ENCODE data around the gene GPR22.

DNA sequence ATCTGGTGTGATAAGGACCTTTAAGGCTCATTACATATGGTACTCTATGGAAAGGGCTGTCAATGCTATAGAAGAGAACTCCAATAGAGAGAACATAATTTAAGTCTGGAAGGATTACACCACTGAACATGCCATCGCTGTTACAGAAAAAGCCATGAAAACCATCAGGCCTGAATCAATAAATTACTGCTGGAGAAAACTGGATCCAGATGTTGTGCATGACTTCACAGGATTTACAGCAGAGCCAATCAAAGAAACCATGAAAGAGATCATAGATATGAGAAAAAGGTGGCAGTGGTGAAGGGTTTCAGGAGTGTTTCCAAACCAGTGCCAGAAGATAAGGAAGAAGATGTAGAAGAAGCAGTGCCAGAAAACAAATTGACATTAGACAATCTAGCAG is 18.9 kb upstream of the GPR22 start:
- TF ChIP-seq POLR2A (IDR thresholded peaks at IDR 0.05; ENCODE audit: low read length) (no peak), GATA1 (IDR thresholded peaks at IDR 0.05; ENCODE audit: low read depth, low read length) (no peak)

All from erythroblast (primary cell).